ENCODE results near the gene TPRG1L.

GRCh38 chr1:3603156-3603555 is 21.7 kb upstream of the TPRG1L start:
- TF ChIP-seq POLR2A (IDR thresholded peaks at IDR 0.05) (no peak), POLR2AphosphoS5 (IDR thresholded peaks at IDR 0.05) (no peak)

All from sigmoid colon (tissue), 4 donors.